Transverse colon (tissue), 3 donors: ENCODE results near the gene TTLL5.

Source experiments
- CTCF ChIP-seq, 5 experiments: fragments of 200-600 bp in 3 of 5; fragments of 450-650 bp in 2 of 5; sonication (generic) in 3 of 5; IDR thresholded peaks; 1 replicate in 2 of 5; 2 replicates in 3 of 5; pipeline ENCODE4 v1.5.1; 2016 to 2017; ENCODE audit warnings: antibody characterized with exemption in 5 of 5, inconsistent platforms in 3 of 5, mild to moderate bottlenecking in 2 of 5, moderate library complexity in 1 of 5
- POLR2A ChIP-seq: fragments of 450-650 bp; IDR thresholded peaks from one replicate; pipeline ENCODE4 v1.6.1; 2016; ENCODE audit warnings: antibody characterized with exemption, mild to moderate bottlenecking, moderate library complexity

- no peak for TF ChIP-seq CTCF (IDR thresholded peaks at IDR 0.05)
- no peak for TF ChIP-seq POLR2A
These were observed 198.7 kb downstream of the TTLL5 start for GRCh38 chr14:75859746-75860145.
